ENCODE data around the gene CAMK2B. TPM values are rescaled to one million over a fixed set of nuclear protein-coding genes. Genes with fewer than 3 reads are reported as not detected.
"Not testable (repeated sequence)": the region's sequence is repeated elsewhere in the genome, so short reads cannot be mapped to it uniquely, and the experiment has no call there.

CAMK2B gene
- total RNA-seq, 1 donor from 2014 or later, result 0.17 TPM

DNA sequence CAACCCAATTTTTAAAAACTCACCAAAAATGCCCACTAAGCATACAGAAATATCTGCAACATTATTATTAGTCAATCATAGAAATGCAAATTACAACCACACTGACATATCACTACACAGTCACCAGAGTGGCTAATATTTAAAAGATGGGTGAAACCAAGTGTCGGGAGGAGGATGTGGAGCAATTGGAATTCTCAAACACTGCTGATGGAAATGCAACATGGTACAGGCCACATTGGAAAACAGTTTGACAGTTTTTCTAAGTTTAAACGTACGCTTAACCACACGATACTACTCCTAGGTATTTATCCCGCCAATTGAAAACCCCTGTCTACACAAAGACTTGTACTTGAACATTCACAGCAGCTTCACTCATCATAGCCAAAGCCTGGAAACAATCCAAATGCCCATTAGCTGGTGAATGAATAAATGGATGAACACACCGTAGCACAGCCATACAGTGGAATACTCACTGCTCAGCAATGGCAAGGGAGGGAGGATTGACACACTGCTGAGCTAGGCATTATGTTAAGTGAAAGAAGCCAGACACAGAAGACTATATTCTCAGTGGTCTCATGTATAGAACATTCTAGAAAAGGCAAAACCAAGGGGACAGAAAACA is 152.5 kb downstream of the CAMK2B start:
- H3K4me3 ChIP-seq, result no peak overlapping the region
- ATAC-seq (no peak), DNase-seq (no peak)

DNA sequence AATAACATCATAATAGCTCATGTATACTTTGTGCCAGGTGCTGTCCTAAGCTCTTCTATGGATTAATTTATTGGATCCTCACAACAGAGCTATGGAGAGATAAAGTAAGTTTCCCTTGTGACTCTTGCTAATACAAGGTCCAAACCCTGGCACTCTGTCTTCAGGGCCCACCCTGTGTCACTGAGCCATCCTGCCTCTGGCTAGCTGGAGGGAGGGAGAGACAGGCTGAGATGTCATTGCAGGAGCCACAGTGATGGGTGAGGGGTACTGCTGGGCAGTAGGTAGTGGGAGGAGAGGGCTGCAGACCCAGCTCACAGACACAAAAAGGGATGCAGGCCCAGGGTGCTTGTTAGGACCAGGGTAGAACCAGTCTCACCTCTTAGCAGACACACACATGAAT is 153.0 kb downstream of the CAMK2B start:
- Histone ChIP-seq H3K9me3 (no peaks in the 10 kb centered on the region), H3K4me3 (no peak overlapping the region), H3K36me3 (no peaks in the 10 kb centered on the region), H3K27me3 (no peaks in the 10 kb centered on the region), H3K4me1 (no peaks in the 10 kb centered on the region), H3K27ac (no peak overlapping the region)
- DNase-seq, result peak; percentile 15
- intact Hi-C loops (cut with DNase I), result no loop called here
- TF ChIP-seq, protein P1, sequence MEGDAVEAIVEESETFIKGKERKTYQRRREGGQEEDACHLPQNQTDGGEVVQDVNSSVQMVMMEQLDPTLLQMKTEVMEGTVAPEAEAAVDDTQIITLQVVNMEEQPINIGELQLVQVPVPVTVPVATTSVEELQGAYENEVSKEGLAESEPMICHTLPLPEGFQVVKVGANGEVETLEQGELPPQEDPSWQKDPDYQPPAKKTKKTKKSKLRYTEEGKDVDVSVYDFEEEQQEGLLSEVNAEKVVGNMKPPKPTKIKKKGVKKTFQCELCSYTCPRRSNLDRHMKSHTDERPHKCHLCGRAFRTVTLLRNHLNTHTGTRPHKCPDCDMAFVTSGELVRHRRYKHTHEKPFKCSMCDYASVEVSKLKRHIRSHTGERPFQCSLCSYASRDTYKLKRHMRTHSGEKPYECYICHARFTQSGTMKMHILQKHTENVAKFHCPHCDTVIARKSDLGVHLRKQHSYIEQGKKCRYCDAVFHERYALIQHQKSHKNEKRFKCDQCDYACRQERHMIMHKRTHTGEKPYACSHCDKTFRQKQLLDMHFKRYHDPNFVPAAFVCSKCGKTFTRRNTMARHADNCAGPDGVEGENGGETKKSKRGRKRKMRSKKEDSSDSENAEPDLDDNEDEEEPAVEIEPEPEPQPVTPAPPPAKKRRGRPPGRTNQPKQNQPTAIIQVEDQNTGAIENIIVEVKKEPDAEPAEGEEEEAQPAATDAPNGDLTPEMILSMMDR (IDR thresholded peaks at IDR 0.05), result no peak
- ATAC-seq, result no peak

More for the DNA sequence above, 152.5 kb downstream of the CAMK2B start:
- Histone ChIP-seq H3K36me3 (no peaks in the 10 kb centered on the region), H3K4me1 (no peaks in the 10 kb centered on the region), H3K27me3 (no peaks in the 10 kb centered on the region), H3K9me3 (no peaks in the 10 kb centered on the region), H3K27ac (no peak overlapping the region)
- TF ChIP-seq, protein P1 (IDR thresholded peaks at IDR 0.05), result no peak
- intact Hi-C loops (cut with DNase I), result no loop called here

- peak; percentile 31 for DNase-seq
- H3K27me3 ChIP-seq; H3K27ac ChIP-seq; H3K4me3 ChIP-seq; H3K9me3 ChIP-seq; ATAC-seq; H3K4me1 ChIP-seq; H3K36me3 ChIP-seq; intact Hi-C loops (cut with DNase I): not testable (repeated sequence)
These were observed 153.5 kb downstream of the CAMK2B start for GRCh38 chr7:44171901-44172300.

DNA sequence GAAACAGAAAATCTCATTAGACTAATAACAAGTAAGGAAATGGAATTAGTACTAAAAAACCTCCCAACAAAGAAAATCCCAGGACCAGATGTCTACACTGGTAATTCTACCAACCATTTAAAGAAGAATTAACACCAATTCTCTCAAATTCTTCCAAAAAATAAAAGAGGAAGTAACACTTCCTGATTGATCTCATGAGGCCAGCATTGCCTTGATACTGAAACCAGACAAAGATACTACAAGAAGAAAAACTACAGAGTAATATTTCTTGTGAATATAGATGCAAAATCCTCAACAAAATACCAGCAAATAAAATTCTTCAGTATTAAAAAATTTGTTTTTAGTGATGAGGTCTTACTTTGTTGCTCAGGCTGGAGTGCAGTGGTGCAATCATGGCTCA is 157.5 kb downstream of the CAMK2B start:
- intact Hi-C loops (cut with DNase I), result no loop called here
- H3K27ac ChIP-seq, result no peak overlapping the region
- no peaks in the 10 kb centered on the region for H3K4me1 ChIP-seq
- DNase-seq, result no peak
- no peaks in the 10 kb centered on the region for H3K36me3 ChIP-seq
- H3K9me3 ChIP-seq, result no peaks in the 10 kb centered on the region
- ATAC-seq, result no peak
- H3K4me3 ChIP-seq, result no peak overlapping the region
- H3K27me3 ChIP-seq, result no peaks in the 10 kb centered on the region
- TF ChIP-seq, protein P1 (IDR thresholded peaks at IDR 0.05), result no peak

Other genes starting within 250 kb of the CAMK2B start
- gene POLM, start 243.1 kb downstream of the CAMK2B start, total RNA-seq, result 26.8 TPM
- 272 TPM for gene AEBP1, start 221.2 kb downstream of the CAMK2B start, total RNA-seq
- 60.2 TPM for gene POLD2, start 202.0 kb downstream of the CAMK2B start, total RNA-seq
- gene MYL7, start 184.3 kb downstream of the CAMK2B start, total RNA-seq, result 3.1 TPM
- gene GCK, start 136.2 kb downstream of the CAMK2B start, total RNA-seq, result 0.23 TPM
- gene YKT6, start 124.6 kb downstream of the CAMK2B start, total RNA-seq, result 54.7 TPM
- 91.0 TPM for gene NUDCD3, start 165.1 kb upstream of the CAMK2B start, total RNA-seq
- 0.17 TPM for gene NPC1L1, start 215.7 kb upstream of the CAMK2B start, total RNA-seq
- gene DDX56, start 248.3 kb upstream of the CAMK2B start, total RNA-seq, result 53.5 TPM